CD14-positive monocyte (primary cell): ENCODE data around the gene ITGA7. TPM values are rescaled to one million over a fixed set of nuclear protein-coding genes. Genes with fewer than 3 reads are reported as not detected.

Experiments
- DNase-seq, 3 donors: peaks; one replicate each; pipeline ENCODE4 v3.0.0-alpha.2; 2011 to 2022
- H2AFZ ChIP-seq: 2 replicates; pipeline ENCODE4 v1.6.0; 2012; ENCODE audit warnings: mild to moderate bottlenecking, low read depth, low read length, inconsistent platforms; ENCODE audit not compliant: insufficient read depth, poor library complexity, severe bottlenecking
- H3K27ac ChIP-seq, 2 donors: 1 replicate in 1 of 2; 2 replicates in 1 of 2; pipeline ENCODE4 v1.5.1; 2012 to 2013; ENCODE audit warnings: low read length in 2 of 2, control low read depth in 1 of 2, inconsistent platforms in 1 of 2, low read depth in 1 of 2, mild to moderate bottlenecking in 1 of 2
- H3K27me3 ChIP-seq, 2 donors: one replicate each; pipeline versions ENCODE4 v1.6.0 to v1.6.1; 2011 to 2013; ENCODE audit warnings: low read length in 2 of 2; ENCODE audit not compliant: control insufficient read depth in 2 of 2, insufficient read depth in 2 of 2
- H3K36me3 ChIP-seq, 2 donors: replicated peaks in 1 of 2; 1 replicate in 1 of 2; 2 replicates in 1 of 2; pipeline versions ENCODE4 v1.5.1 to v1.6.1; 2012 to 2013; ENCODE audit warnings: low read length in 2 of 2, control low read depth in 1 of 2, inconsistent platforms in 1 of 2, mild to moderate bottlenecking in 1 of 2; ENCODE audit not compliant: insufficient read depth in 2 of 2, control insufficient read depth in 1 of 2
- H3K4me1 ChIP-seq, 2 donors: 1 replicate in 1 of 2; 2 replicates in 1 of 2; pipeline versions ENCODE4 v1.5.1 to v1.6.1; 2012 to 2013; ENCODE audit warnings: low read length in 2 of 2, control low read depth in 1 of 2, inconsistent platforms in 1 of 2, mild to moderate bottlenecking in 1 of 2, moderate library complexity in 1 of 2; ENCODE audit not compliant: insufficient read depth in 2 of 2, control insufficient read depth in 1 of 2
- H3K4me2 ChIP-seq: replicated peaks from 2 replicates; pipeline ENCODE3; 2012; ENCODE audit warnings: low read length, moderate library complexity, mild to moderate bottlenecking; ENCODE audit not compliant: poor library complexity, severe bottlenecking; ENCODE audit errors: extremely low read depth
- H3K4me3 ChIP-seq, 3 experiments: fragments of 200-600 bp in 1 of 3; sonication (generic) in 1 of 3; replicated peaks in 1 of 3; 1 replicate in 2 of 3; 2 replicates in 1 of 3; pipeline ENCODE4 v1.5.1; 2011 to 2013; ENCODE audit warnings: low read length in 3 of 3, mild to moderate bottlenecking in 3 of 3, control low read depth in 2 of 3, low read depth in 2 of 3, inconsistent platforms in 1 of 3, moderate library complexity in 1 of 3
- H3K79me2 ChIP-seq: 2 replicates; pipeline ENCODE4 v1.6.0; 2012; ENCODE audit warnings: mild to moderate bottlenecking, control low read depth, inconsistent platforms, low read length, moderate library complexity; ENCODE audit not compliant: insufficient read depth
- H3K9ac ChIP-seq: 2 replicates; pipeline ENCODE4 v1.6.0; 2017; ENCODE audit warnings: low read length, mild to moderate bottlenecking; ENCODE audit not compliant: insufficient read depth, poor library complexity, severe bottlenecking
- H3K9me3 ChIP-seq, 2 donors: replicated peaks in 1 of 2; 1 replicate in 1 of 2; 2 replicates in 1 of 2; pipeline versions ENCODE4 v1.5.1 to v1.6.1; 2012 to 2013; ENCODE audit warnings: low read length in 2 of 2, control low read depth in 1 of 2; ENCODE audit not compliant: control insufficient read depth in 1 of 2, insufficient read depth in 1 of 2
- H4K20me1 ChIP-seq: 2 replicates; pipeline ENCODE4 v1.6.0; 2012; ENCODE audit warnings: mild to moderate bottlenecking, low read length, control low read depth, moderate library complexity; ENCODE audit not compliant: insufficient read depth
- H3K27ac Mint-ChIP-seq, 7 donors: one replicate each; pipeline ENCODE4 v1.8.0; 2020; ENCODE audit warnings: mild to moderate bottlenecking in 7 of 7, mixed read lengths in 7 of 7, moderate library complexity in 6 of 7, inconsistent platforms in 2 of 7
- H3K27me3 Mint-ChIP-seq, 3 donors: one replicate each; pipeline ENCODE4 v1.8.0; 2021 to 2022; ENCODE audit warnings: low read depth in 3 of 3, mild to moderate bottlenecking in 3 of 3, mixed read lengths in 3 of 3, moderate library complexity in 3 of 3, inconsistent platforms in 1 of 3
- H3K36me3 Mint-ChIP-seq, 2 donors: one replicate each; pipeline ENCODE4 v1.8.0; 2020; ENCODE audit warnings: mixed read lengths in 2 of 2, inconsistent platforms in 1 of 2, mild to moderate bottlenecking in 1 of 2
- H3K4me1 Mint-ChIP-seq: one replicate; pipeline ENCODE4 v1.8.0; 2020; ENCODE audit warnings: mild to moderate bottlenecking, mixed read lengths
- H3K4me3 Mint-ChIP-seq, 2 donors: one replicate each; pipeline ENCODE4 v1.8.0; 2020; ENCODE audit warnings: mild to moderate bottlenecking in 2 of 2, mixed read lengths in 2 of 2, moderate library complexity in 1 of 2
- H3K9me3 Mint-ChIP-seq, 7 donors: one replicate each; pipeline ENCODE4 v1.8.0; 2020 to 2022; ENCODE audit warnings: mixed read lengths in 7 of 7, mild to moderate bottlenecking in 6 of 7, moderate library complexity in 6 of 7, inconsistent platforms in 2 of 7
- CTCF ChIP-seq: fragments of 200-600 bp; IDR thresholded peaks from one replicate; pipeline ENCODE4 v1.8.0; 2022; ENCODE audit warnings: antibody characterized with exemption, mild to moderate bottlenecking
- WGBS: methylation state at CpG from one replicate; pipeline ENCODE4 v1.1.5; 2013; ENCODE audit warnings: missing lambda C conversion rate; ENCODE audit not compliant: insufficient coverage; 5-methylcytosine and 5-hydroxymethylcytosine counted together
- intact Hi-C, 2 donors: fragments of 100-400 bp; cut with micrococcal nuclease; formaldehyde crosslinking; loops; one replicate each; pipeline versions ENCODE4 v1.15.0 to v1.15.1; 2023
- polyA plus RNA-seq, 3 donors: library from polyadenylated mRNA; depleted of rRNA in 1 of 3; unstranded in 2 of 3; stranded (reverse) in 1 of 3; fragments of 300-500 nt in 2 of 3; fragments of >200 nt in 1 of 3; fragmentation: Illumina TruSeq in 2 of 3; gene quantifications; 1 replicate in 2 of 3; 2 replicates in 1 of 3; pipeline ENCODE4 v1.2.3, GENCODE V29; 2012 to 2021

The ITGA7 gene
- polyA plus RNA-seq, 3 donors, result 0.23 to 3.3 (median 0.55) TPM

- H3K4me3 ChIP-seq, result peak within 1 kb of the TSS; percentile 65 to 90 (median 82)
- peak within 1 kb of the TSS; percentile 97 for H3K4me2 ChIP-seq
- Mint-ChIP-seq H3K27ac (peak within 1 kb of the TSS; percentile 96 to 99 (median 97)), H3K9me3 (peaks cover 0 to 4% (median 0%) of the 10 kb centered on the region in 7 donors), H3K4me3 (peak within 1 kb of the TSS; percentile 90 to 95), H3K27me3 (peaks cover 0 to 5% (median 0%) of the 10 kb centered on the region in 3 donors), H3K36me3 (peaks cover 31 to 34% of the 10 kb centered on the region in 2 donors), H3K4me1 (peaks cover 45% of the 10 kb centered on the region)
- peaks cover 42% of the 10 kb centered on the region for H3K79me2 ChIP-seq
- H3K9ac ChIP-seq, result peak within 1 kb of the TSS; percentile 98
- H3K4me1 ChIP-seq, result peaks cover 33 to 42% of the 10 kb centered on the region in 2 donors
- no peaks in the 10 kb centered on the region for H3K9me3 ChIP-seq
- peaks cover 13 to 29% of the 10 kb centered on the region in 2 donors for H3K36me3 ChIP-seq
- peak; percentile 79 to 82 (median 82) for DNase-seq
- H3K27ac ChIP-seq, result peak within 1 kb of the TSS; percentile 99
- 0% methylated on average over 34 of the region's 61 CpGs for WGBS
- peaks cover 36% of the 10 kb centered on the region for H4K20me1 ChIP-seq
- TF ChIP-seq CTCF, result no peak
- intact Hi-C loops, result loop anchor here in 1 of 2 donors (5.0 kb wide), 1 partner anchor 313 kb away; the partner anchor contains the start of gene RPS26
- H2AFZ ChIP-seq, result peak within 1 kb of the TSS; percentile 58
- H3K27me3 ChIP-seq, result no peaks in the 10 kb centered on the region
Observed at GRCh38 chr12:55728939-55729818, 21.5 kb upstream of the ITGA7 start, which contains the start of gene CD63. CD63 (minus strand) TSS chr12:55729009; CDS start chr12:55728341, 668 bp downstream.

GRCh38 chr12:55728186-55728938 lies 20.7 kb upstream of the ITGA7 start:
- H4K20me1 ChIP-seq, result peaks cover 44% of the 10 kb centered on the region
- Mint-ChIP-seq H3K4me1 (peaks cover 51% of the 10 kb centered on the region), H3K36me3 (peaks cover 38 to 40% of the 10 kb centered on the region in 2 donors), H3K9me3 (peaks cover 0 to 4% (median 0%) of the 10 kb centered on the region in 7 donors), H3K27me3 (peaks cover 0 to 5% (median 0%) of the 10 kb centered on the region in 3 donors), H3K27ac (peak overlapping the region; percentile 82 to 99 (median 94)), H3K4me3 (peak overlapping the region; percentile 90)
- peak overlapping the region; percentile 99 for H3K27ac ChIP-seq
- no peak for DNase-seq
- H3K4me3 ChIP-seq, result peak overlapping the region; percentile 65 to 90 (median 82)
- H3K27me3 ChIP-seq, result no peaks in the 10 kb centered on the region
- TF ChIP-seq CTCF, result no peak
- H3K4me1 ChIP-seq, result peaks cover 33 to 46% of the 10 kb centered on the region in 2 donors
- H3K9ac ChIP-seq, result peak overlapping the region; percentile 98
- WGBS, result 0% methylated on average over 43 of the region's 61 CpGs
- H3K36me3 ChIP-seq, result peaks cover 13 to 37% of the 10 kb centered on the region in 2 donors
- no peaks in the 10 kb centered on the region for H3K9me3 ChIP-seq
- H3K79me2 ChIP-seq, result peaks cover 45% of the 10 kb centered on the region
- intact Hi-C loops, result loop anchor here in 1 of 2 donors (5.0 kb wide), 1 partner anchor 314 kb away; the partner anchor contains the start of gene RPS26
- peak overlapping the region; percentile 58 for H2AFZ ChIP-seq
- H3K4me2 ChIP-seq, result peak overlapping the region; percentile 97
